Hepatocyte (in vitro differentiated cells): ENCODE measurements around the gene SGMS2.

ENCODE experiments used
- CTCF ChIP-seq: fragments of 200-600 bp; sonication (generic); IDR thresholded peaks from 2 replicates; pipeline ENCODE4 v1.5.1; 2016; ENCODE audit warnings: antibody characterized with exemption, mild to moderate bottlenecking; ENCODE audit not compliant: poor library complexity
- EZH2 ChIP-seq: fragments of 200-600 bp; sonication (generic); IDR thresholded peaks from 2 replicates; pipeline ENCODE4 v1.6.1; 2016; ENCODE audit warnings: antibody characterized with exemption, mild to moderate bottlenecking, borderline replicate concordance
- EZH2phosphoT487 ChIP-seq: fragments of 200-600 bp; sonication (generic); IDR thresholded peaks from one replicate; pipeline ENCODE4 v1.6.1; 2018; ENCODE audit warnings: antibody characterized with exemption, mild to moderate bottlenecking, low read depth, moderate library complexity; ENCODE audit not compliant: unreplicated experiment, severe bottlenecking

GRCh38 chr4:107825072-107825824 lies 516 bp downstream of the SGMS2 start:
- TF ChIP-seq EZH2 (no peak), CTCF (no peak), EZH2phosphoT487 (no peak)
